ENCODE measurements around the gene UIMC1. TPM values are rescaled to one million over a fixed set of nuclear protein-coding genes. Genes with fewer than 3 reads are reported as not detected.

Gene UIMC1
- polyA plus RNA-seq, 1 donor from 2014 or later, result 37.3 TPM

DNA sequence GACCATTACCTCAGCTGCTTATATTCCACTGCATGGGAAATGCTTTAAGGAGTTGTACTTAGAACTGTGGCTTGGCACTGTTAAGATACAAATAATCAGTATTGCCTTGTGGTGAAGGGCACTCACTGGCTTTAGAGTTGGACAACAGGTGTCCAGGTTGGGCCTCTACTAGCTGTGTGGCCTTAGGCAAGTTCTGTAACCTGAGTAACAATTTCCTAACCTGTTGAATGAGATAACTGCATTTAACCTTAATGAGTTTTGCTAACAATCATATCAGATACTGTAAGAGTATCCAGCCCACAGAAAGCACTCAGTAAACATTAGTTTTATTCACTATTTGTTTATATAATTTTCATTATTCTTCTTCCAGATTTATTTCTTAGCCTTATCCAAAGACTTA is 90.2 kb downstream of the UIMC1 start:
- H3K27ac Mint-ChIP-seq, result no peak overlapping the region
- no peaks in the 10 kb centered on the region for H3K9me3 Mint-ChIP-seq
- H3K4me1 Mint-ChIP-seq, result no peaks in the 10 kb centered on the region
- H3K4me3 Mint-ChIP-seq, result no peak overlapping the region
- H3K27me3 Mint-ChIP-seq, result no peaks in the 10 kb centered on the region
- peaks cover 10% of the 10 kb centered on the region for H3K36me3 Mint-ChIP-seq

DNA sequence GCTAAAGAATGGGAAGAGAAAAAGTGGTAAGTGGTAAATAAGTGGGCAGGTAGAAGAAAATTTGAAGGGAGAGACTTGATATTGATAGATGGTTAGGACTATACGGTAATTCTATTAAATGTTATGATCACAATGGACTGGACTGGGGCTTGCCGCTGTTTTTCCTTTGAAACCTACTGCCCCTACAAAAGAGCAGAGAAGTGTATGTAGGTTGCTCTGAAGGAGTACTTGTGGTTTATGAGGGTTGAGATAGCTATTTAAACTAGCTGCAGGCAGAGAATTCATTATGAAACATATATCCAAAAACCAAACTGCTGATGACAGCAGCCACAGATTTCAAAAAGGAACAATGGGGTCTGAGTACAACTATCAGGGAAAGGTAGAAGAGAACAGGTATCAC is 90.7 kb downstream of the UIMC1 start:
- Mint-ChIP-seq H3K4me1 (no peaks in the 10 kb centered on the region), H3K27ac (no peak overlapping the region), H3K27me3 (no peaks in the 10 kb centered on the region), H3K9me3 (no peaks in the 10 kb centered on the region), H3K4me3 (no peak overlapping the region), H3K36me3 (peaks cover 10% of the 10 kb centered on the region)

DNA sequence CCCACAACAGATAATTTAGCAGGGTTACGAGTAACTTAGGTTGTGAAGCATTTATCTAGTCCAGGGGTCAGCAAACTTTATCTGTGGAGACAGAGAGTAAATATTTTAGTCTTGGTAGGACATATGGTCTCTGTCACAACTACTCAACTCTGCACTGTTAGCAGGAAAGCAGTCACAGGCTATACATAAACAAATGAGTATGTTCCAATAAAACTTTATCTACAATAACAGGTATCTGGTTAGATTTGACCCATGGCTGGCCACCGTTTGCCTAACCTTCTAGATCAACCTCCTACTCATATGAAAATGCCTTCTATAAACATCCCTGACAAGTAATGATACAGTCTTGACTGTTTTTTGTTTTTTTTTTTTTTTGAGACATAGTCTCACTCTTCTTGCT is 94.5 kb downstream of the UIMC1 start:
- Mint-ChIP-seq H3K4me3 (no peak overlapping the region), H3K36me3 (peaks cover 4% of the 10 kb centered on the region), H3K27me3 (no peaks in the 10 kb centered on the region), H3K4me1 (peaks cover 0 to 3% (median 0%) of the 10 kb centered on the region in 3 donors), H3K9me3 (no peaks in the 10 kb centered on the region), H3K27ac (peak overlapping the region in 1 of 3 donors; percentile 12)

DNA sequence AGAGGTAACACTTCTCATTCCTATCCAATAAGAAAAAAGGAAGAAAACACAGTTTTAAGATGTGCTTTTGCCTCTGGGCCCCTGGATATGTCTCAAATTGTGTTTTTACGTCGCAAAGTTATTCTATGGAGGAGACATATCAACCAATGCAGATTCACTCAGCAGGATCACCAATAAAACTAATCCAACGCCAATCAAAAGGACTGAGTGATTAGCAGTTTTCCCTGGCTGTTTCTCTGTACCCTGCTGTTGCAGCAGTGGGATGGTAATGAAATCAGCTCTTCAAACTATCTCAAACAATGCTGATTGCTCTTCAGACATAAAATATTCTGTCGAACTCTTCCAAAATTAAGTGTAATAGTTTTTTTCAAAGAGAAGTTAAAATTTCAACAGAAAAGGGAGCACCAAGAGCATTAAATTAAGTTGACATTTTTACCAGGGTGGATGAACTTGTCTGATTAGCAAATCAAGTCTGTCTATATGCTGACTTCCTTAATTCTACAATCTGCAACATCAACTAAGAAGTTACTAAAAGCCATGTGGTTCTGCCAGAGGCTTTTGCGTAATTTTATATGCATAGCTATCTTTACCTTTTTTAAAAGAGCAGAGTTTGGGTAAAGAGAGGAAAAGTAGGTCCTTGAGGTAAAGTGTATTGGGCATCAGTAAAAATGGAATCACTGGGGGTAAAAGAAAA is 97.8 kb downstream of the UIMC1 start:
- Mint-ChIP-seq H3K4me1 (peaks cover 0 to 3% (median 0%) of the 10 kb centered on the region in 3 donors), H3K9me3 (no peaks in the 10 kb centered on the region), H3K27me3 (no peaks in the 10 kb centered on the region), H3K27ac (no peak overlapping the region), H3K4me3 (no peak overlapping the region), H3K36me3 (peaks cover 2% of the 10 kb centered on the region)

DNA sequence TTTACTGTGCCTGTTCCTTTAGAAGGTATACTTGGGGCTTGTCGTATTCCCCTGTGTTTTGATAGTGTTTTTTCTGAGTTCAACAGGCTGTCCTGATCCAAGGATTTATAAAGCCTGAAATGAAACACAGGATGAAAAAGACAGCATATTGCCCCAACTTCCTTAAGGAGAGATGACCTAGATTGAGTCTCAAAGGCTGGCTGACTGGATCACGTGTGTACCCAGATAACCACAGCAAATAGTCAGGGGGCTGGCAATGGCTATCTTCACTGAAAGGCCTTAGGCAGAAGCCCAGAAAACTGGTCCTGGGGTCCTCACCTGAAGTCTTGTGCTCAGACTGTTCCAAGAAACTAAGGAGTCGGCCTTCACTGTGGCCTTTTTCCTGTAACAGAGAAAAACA is 99.8 kb downstream of the UIMC1 start:
- no peak overlapping the region for H3K4me3 Mint-ChIP-seq
- no peaks in the 10 kb centered on the region for H3K27me3 Mint-ChIP-seq
- peaks cover 2% of the 10 kb centered on the region for H3K36me3 Mint-ChIP-seq
- H3K4me1 Mint-ChIP-seq, result peaks cover under 1 to 5% (median 3%) of the 10 kb centered on the region in 3 donors
- no peaks in the 10 kb centered on the region for H3K9me3 Mint-ChIP-seq
- H3K27ac Mint-ChIP-seq, result no peak overlapping the region

DNA sequence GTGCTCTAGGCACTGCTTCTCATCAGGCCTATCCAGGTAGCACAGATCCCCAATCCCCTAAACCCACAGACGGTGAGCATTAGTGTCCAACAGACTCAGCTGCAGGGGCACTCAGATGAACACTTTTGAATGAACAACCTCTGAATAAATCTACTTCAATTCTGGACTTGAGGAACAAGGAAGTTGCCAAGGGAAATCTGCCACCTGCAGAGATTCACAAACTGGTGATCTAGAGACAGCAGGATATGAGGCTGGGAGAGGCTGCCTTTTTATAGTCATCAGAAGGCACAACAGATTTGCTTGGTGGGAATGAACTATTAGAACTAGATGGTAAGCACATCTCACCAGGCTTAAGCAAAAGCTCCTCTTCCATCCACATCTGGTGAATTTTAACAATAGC is 100.5 kb downstream of the UIMC1 start:
- H3K27me3 Mint-ChIP-seq, result no peaks in the 10 kb centered on the region
- peaks cover 3% of the 10 kb centered on the region for H3K36me3 Mint-ChIP-seq
- H3K4me3 Mint-ChIP-seq, result no peak overlapping the region
- H3K4me1 Mint-ChIP-seq, result peaks cover 2 to 8% (median 5%) of the 10 kb centered on the region in 3 donors
- no peak overlapping the region for H3K27ac Mint-ChIP-seq
- no peaks in the 10 kb centered on the region for H3K9me3 Mint-ChIP-seq

DNA sequence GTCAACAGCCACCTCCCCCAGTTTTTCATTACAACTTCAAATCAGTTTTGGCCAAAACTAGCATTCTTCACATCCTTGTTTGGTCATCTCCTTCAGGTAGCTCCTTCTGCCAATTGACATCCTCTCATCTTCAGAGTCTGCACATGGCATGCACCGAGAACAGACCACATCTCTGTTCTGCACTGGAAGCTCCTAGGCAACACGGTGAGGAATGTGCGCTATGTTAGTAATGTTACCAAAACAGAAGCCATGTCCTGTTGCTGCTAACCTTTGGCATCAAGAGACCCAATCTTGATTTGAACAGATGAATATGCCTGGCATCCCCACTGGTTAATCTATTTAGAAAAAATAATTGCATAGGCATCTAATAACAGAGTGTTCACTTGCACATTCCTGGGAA is 102.3 kb downstream of the UIMC1 start:
- Mint-ChIP-seq H3K36me3 (peaks cover 5% of the 10 kb centered on the region), H3K4me3 (no peak overlapping the region), H3K27ac (no peak overlapping the region)

DNA sequence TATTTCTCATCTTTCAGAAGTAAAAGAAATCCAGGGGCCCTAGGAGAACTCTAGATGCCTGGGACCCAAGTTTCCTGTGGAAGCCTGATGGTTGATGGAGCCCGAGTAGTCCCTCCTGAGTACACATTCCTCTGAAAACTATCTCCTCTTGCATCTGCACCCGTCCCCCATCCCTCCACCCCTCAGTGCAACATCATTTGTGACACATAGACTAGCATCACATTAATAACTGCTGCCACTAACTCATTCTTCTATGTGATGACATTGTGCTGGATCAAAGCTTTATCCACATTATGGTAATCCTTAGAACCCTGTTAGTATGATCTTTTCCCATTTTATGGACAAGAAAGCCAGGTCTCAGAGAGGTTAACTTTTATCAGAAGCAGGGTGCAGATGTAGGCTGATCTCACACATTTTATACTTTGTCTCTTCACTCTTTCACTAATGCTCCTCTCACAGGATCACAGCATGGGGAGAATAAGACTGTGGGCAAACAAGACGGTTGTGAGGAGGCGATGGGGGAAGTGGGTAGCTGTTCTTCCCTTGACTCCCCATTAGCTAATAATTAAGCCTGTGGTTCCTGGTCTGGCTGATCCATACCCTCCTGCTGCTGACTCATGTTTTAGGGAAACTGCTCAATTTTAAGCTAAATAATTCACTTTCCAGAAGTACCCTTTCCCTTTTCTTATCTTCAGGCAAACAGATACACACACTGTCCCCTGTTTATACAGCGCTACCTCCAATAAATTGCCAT is 103.5 kb downstream of the UIMC1 start:
- Mint-ChIP-seq H3K4me3 (no peak overlapping the region), H3K36me3 (peaks cover 5% of the 10 kb centered on the region), H3K27me3 (no peaks in the 10 kb centered on the region), H3K9me3 (no peaks in the 10 kb centered on the region), H3K27ac (peak overlapping the region in 1 of 3 donors; percentile 59), H3K4me1 (peaks cover 6 to 14% (median 14%) of the 10 kb centered on the region in 3 donors)

More for the DNA sequence above, 102.3 kb downstream of the UIMC1 start:
- H3K9me3 Mint-ChIP-seq, result no peaks in the 10 kb centered on the region
- peaks cover 4 to 13% (median 11%) of the 10 kb centered on the region in 3 donors for H3K4me1 Mint-ChIP-seq
- H3K27me3 Mint-ChIP-seq, result no peaks in the 10 kb centered on the region

DNA sequence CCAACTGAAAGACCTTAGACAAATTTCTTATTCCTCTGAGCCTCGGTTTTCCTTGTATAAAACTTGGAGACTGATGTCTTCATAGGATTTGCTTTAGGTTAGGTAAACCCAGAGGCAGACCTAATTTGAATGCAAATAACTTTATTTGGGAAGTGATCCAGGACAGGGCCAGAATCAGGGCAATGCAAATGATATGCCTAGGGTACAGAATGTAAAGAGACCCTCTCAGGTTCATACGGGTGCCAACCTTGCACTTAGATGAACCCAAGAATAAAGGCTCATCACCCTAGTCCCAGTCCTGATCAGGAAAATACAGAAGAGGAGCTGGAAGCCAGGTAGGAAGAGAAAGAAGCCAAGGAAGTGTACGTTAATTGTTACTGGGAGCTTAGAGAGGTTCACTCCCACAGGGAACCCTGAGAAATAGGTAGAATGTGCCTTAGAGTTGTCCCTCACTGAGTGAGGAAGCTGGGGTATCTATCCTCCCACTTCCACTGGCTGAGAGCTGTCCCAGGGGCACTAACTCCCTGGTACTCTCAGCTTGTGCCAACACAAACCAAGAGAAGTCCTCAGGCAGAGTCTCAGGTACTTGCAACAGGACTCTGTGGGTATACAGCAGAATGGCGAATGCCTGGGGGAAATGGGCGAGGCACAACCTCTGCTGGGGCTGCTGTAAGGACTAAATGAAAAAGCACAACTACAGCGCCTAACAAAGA is 104.3 kb downstream of the UIMC1 start:
- peaks cover 5% of the 10 kb centered on the region for H3K36me3 Mint-ChIP-seq
- no peak overlapping the region for H3K27ac Mint-ChIP-seq
- H3K4me3 Mint-ChIP-seq, result no peak overlapping the region
- peaks cover 6 to 14% (median 14%) of the 10 kb centered on the region in 3 donors for H3K4me1 Mint-ChIP-seq
- no peaks in the 10 kb centered on the region for H3K27me3 Mint-ChIP-seq
- no peaks in the 10 kb centered on the region for H3K9me3 Mint-ChIP-seq

DNA sequence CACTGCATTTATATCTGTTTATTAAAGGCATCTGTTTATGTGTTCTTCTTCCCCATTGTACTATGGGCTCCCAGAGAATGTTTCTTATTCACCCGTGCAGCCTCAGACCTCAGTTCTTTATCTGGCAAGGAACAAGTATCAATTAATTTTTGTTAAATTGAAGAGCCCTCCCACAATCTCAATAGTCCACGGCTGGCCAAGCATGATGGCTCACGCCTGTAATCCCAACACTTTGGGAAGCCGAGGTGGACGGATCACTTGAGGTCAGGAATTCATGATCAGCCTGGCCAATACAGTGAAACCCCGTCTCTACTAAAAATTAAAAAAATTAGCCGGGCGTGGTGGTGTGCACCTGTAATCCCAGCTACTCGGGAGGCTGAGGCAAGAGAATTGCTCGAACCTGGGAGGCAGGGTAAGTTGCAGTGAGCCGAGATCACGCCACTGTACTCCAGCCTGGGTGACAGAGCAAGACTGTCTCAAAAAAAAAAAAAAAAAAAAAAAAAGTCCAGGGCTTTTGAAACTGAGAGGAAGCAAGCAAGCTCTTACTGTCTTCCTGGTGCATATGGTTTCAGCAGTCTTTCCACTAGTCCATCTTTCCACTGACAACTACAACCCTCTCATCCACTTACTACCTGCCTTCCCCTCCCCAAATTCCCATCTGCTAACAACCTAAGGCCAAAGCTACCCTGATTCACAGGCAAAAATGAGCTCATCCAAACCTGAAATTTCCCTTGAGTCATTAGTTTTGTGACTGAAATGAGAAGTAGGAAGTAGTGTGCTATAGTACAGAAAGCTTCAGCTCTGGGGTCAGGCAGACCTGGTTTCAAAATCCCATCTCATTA is 105.1 kb downstream of the UIMC1 start:
- peak overlapping the region in 1 of 3 donors; percentile 13 for H3K27ac Mint-ChIP-seq
- H3K36me3 Mint-ChIP-seq, result peaks cover 5% of the 10 kb centered on the region

DNA sequence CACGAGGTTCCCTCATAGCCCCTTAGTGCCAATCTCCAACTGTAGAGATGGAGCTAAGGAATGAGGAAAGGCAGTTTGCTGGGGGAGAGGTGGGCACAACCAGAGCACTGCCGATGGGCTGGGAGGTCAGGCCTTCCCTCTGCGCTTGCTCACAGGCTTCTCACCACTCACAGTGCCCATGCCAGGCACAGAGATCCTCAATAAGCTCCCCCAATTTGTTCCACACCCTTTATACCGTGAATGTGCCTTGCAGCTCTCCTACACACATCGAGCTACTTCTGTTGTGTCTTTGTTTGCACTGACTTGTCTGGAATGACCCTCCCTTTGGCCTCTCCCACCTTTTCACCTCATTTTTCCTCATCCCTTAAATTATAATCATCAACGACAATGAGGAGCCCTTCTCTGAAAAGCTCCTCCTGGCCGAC is 105.8 kb downstream of the UIMC1 start:
- Mint-ChIP-seq H3K36me3 (peaks cover 6% of the 10 kb centered on the region), H3K4me1 (peaks cover 6 to 14% (median 14%) of the 10 kb centered on the region in 3 donors), H3K27me3 (no peaks in the 10 kb centered on the region), H3K4me3 (no peak overlapping the region), H3K27ac (peak overlapping the region in 1 of 3 donors; percentile 75), H3K9me3 (no peaks in the 10 kb centered on the region)

More for the DNA sequence above, 105.1 kb downstream of the UIMC1 start:
- no peaks in the 10 kb centered on the region for H3K27me3 Mint-ChIP-seq
- no peaks in the 10 kb centered on the region for H3K9me3 Mint-ChIP-seq
- no peak overlapping the region for H3K4me3 Mint-ChIP-seq
- peaks cover 6 to 14% (median 14%) of the 10 kb centered on the region in 3 donors for H3K4me1 Mint-ChIP-seq

DNA sequence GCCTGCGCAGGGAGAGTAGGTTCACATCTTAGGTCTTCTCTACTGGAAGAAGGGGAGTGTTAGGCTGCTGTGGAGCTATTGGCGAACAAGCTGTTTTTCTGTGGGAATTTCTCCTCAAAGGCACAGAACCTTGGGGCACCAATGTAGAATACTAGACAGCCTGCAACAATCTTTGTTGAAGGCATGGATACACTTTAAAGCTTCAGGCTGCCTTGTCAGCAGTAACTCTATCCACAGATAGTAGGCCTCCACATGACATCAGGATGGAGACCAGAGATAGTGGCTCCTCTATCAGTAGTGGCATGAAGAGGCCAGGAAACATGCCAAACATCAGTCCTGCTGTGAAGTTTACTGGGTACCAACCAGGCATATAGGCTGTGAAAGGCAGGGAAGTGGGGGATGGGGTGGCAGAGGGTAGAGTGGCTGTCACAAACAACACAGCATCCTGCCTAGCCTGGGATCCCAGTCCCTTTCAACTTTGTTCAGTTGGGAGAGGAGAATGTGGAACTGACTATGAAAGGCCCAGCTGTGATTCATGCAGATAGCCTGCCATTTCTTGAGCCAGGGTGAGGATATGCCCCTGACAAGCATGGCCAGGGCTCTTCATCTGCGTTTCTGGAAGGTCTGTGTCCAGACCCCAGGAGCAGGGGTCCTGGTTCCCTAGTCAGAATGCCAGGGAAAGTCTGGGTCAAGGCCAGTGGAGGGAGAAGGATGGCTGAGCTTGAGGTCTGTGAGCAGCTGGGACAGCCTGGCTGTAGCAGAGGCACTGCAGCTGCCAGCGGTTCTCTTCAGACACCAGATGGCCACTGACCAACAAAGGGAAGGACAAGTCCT is 106.4 kb downstream of the UIMC1 start:
- peaks cover 7% of the 10 kb centered on the region for H3K36me3 Mint-ChIP-seq
- H3K27ac Mint-ChIP-seq, result peak overlapping the region in 1 of 3 donors; percentile 75

DNA sequence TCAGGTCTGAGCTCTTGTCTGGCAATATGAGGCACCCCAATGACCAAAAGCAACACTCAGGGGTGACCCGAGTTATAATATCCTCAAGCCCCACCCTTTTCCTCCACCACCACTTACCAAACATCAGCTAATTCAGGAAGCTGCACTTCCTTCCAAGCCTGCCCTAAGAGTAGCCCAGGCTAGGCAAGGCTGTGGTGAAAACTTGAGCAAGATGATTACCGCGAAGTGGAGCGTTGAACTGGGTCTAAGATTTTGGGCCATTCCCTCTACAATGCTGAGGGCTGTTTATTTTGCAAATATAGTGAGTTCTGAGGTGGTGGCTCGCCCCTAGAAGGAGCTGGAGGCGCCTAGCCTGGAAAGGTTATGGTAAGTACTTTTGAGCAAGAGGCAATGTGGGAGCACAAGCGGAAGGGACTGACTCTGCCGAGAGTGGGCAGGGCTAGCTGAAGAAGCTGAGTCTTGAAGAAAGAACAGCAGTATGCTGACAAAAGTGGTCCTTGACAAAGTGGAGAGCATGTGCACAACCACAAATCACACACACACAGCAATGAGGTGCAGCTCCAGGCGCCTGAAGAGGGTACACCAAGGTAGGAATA is 107.2 kb downstream of the UIMC1 start, which contains the start of gene HK3:
Gene HK3, minus strand, starts transcription at position 51 of the 596 bp plus-strand sequence. CDS start 3,187 bp downstream, outside the sequence.
- Mint-ChIP-seq H3K36me3 (peaks cover 7% of the 10 kb centered on the region), H3K4me3 (peak within 1 kb of the TSS in 1 of 4 donors; percentile 18), H3K9me3 (no peaks in the 10 kb centered on the region), H3K4me1 (peaks cover 6 to 14% (median 14%) of the 10 kb centered on the region in 3 donors), H3K27ac (peak within 1 kb of the TSS in 1 of 3 donors; percentile 79), H3K27me3 (peaks cover 4% of the 10 kb centered on the region)

More for the DNA sequence above, 106.4 kb downstream of the UIMC1 start:
- H3K4me3 Mint-ChIP-seq, result no peak overlapping the region
- H3K27me3 Mint-ChIP-seq, result peaks cover 4% of the 10 kb centered on the region
- peaks cover 6 to 14% (median 14%) of the 10 kb centered on the region in 3 donors for H3K4me1 Mint-ChIP-seq
- no peaks in the 10 kb centered on the region for H3K9me3 Mint-ChIP-seq

Measured in IgD-negative memory B cell (primary cell).